ENCODE data around the gene PIK3C2G.
A peak's percentile ranks its signal among the peaks of the same experiment; 100 is the strongest.

PIK3C2G gene

DNA sequence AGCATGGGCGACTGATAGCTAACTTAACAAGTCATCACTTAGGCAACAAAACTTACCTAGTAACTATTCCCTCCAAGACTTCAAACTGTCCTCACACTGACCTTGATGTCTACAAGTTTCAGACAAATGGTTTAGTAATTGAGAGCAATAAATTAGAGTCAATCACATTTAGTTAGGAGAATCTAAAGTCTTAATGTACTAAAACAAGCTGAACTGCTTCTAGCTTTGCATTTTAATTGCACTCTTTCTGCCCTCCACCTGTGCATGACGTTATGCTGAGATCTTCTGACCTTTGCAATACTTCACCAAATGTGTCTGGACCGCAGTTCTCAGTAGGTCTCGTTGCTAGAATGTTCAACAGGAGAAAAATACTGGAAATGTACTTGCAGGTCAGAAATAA lies 158.0 kb downstream of the PIK3C2G start:
- DNase-seq (ENCODE audit: low spot score): no peak

DNA sequence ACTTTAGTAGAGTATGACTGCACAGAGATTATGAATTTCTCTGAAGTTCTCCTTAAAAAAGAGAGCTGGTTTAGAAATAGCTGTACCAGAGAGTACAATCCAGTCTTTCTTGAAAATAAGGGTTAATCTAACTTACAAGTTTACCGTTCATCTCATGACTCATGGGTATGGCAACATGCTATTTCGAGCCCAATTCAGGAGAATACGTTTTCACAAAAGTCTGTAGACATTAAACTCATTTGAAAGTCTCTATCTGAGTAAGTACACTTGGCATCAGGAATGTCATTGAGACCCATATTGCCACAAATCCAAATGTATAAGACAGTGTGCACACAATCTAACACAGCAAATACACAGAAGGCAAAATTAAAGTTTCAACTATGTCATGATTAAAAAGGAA lies 160.5 kb downstream of the PIK3C2G start:
- no peak for DNase-seq (ENCODE audit: low spot score)

DNA sequence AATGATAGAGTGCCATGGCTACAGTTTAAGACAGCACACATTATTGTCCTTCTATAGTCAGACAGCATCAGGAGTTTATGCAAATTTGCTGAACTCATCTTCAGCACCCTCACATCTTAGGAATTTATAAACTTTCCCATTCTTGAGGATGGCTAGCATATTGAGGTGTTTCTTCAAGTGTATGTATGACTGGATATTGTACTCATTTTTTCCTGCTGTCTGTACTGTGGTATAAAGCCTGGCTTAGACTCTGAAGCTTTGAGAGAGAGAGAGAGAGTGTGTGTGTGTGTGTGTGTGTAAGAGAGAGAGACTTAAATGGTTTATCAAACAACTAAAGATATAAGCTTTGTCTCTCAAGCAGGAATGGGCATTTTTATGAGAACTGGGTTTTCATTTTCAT lies 161.6 kb downstream of the PIK3C2G start:
- DNase-seq (ENCODE audit: low spot score): no peak

DNA sequence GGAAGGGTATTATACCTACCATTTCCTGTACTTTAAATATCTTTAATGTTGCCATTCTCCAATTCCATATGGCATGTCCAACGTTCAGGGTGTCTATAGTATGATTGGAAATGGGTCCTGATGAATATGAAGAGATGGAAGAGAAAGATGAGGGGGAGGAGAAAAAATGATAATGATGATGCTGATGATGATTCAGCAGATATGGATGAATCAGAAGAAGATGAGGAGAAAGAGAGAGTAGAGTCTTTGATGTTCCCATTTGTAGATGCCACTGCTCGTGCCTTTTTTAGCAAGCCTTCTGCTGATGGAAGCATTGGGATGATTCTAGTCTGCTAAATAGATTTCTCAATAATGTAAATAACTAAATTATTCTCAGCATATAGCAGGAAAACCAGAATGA lies 163.5 kb downstream of the PIK3C2G start:
- no peak for DNase-seq (ENCODE audit: low spot score)

GRCh38 chr12:18427520-18427919 lies 166.2 kb downstream of the PIK3C2G start:
- no peak for DNase-seq (ENCODE audit: low spot score)

GRCh38 chr12:18428416-18428815 lies 167.1 kb downstream of the PIK3C2G start:
- no peak for DNase-seq (ENCODE audit: low spot score)

GRCh38 chr12:18429366-18429765 lies 168.0 kb downstream of the PIK3C2G start:
- DNase-seq (ENCODE audit: low spot score): no peak

GRCh38 chr12:18430425-18431048 lies 169.2 kb downstream of the PIK3C2G start:
- peak; percentile 30 for DNase-seq (ENCODE audit: low spot score)

DNA sequence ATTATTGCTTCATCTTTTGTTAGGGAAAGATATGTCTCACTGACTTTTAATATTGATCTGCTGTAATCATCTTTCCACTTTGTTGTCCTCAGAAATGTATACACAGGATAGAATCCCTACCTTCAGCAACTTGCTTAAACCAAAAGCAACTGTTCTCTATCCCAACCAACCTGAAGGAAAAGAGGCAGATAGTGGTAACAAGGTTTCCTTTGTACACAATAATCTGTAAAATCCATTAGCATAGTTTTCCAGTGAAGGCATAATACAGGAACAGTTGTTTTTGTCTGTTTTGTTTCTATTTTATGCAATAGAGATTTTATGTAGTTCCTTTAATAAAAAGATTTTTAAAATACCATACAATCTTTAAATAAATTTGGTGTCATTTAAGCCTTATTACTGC lies 170.5 kb downstream of the PIK3C2G start:
- no peak for DNase-seq (ENCODE audit: low spot score)

GRCh38 chr12:18432206-18432605 lies 170.9 kb downstream of the PIK3C2G start:
- no peak for DNase-seq (ENCODE audit: low spot score)

DNA sequence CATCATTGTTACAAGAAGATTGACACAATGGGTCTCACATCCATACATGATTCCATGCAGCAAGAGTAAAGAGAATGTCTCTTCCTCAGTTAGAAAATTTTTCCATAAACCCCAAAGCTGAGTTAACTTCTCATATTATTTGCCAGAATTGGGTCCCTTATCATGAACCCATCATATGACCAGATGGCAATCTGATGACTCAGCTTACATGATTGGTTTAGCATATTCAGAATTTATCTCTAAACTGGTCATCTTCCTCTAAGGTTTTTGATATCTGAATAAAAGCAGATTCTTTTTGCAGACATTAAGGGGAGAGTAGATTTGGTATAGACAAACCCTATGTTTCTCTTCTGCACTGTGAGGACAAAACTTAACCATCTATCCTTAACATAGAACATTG lies 174.9 kb downstream of the PIK3C2G start:
- DNase-seq (ENCODE audit: low spot score): no peak

DNA sequence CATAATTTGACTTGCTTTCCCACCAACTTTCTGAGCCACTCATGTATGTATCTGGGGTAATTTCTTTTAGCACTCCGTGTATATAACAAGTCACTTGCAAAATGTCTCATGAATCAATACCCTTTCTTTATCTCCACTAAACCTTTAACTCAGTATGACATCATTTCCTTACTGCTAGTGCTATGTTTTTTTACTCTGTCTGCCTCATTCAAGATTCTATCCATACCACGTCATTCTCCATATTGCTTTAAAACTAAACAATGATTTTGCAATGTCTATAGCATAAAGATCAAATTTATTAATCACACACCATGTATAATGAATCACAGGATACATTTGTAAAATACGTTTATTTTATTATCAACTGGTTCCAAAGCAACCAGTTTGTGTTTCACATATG lies 178.2 kb downstream of the PIK3C2G start:
- DNase-seq (ENCODE audit: low spot score): no peak

- DNase-seq (ENCODE audit: low spot score): no peak
Observed at GRCh38 chr12:18443768-18444437, 182.6 kb downstream of the PIK3C2G start.

- DNase-seq (ENCODE audit: low spot score): no peak
Observed at GRCh38 chr12:18446061-18446644, 184.8 kb downstream of the PIK3C2G start.

GRCh38 chr12:18454330-18454729 lies 193.0 kb downstream of the PIK3C2G start:
- DNase-seq (ENCODE audit: low spot score): no peak

DNA sequence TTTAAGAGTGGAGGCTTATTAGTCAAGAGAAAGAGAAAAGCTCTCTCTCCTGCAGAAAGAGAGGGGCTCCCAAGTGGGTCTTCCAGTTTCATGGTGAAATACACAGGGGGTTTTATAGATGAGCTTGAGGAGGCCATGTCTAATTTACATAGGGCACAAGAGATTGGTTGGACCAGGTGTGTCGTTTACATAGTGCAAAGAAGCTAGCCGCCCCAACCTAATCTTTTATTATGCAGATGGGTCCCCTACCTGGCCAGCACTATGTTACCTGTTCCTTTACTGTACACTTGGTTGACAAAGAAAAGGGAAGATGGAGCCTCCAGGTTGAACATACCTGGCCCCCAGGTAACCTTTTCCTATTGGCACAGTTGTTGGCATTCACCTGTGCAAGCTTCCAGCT lies 195.0 kb downstream of the PIK3C2G start:
- DNase-seq (ENCODE audit: low spot score): no peak

GRCh38 chr12:18457362-18457761 lies 196.0 kb downstream of the PIK3C2G start:
- DNase-seq (ENCODE audit: low spot score): no peak

DNA sequence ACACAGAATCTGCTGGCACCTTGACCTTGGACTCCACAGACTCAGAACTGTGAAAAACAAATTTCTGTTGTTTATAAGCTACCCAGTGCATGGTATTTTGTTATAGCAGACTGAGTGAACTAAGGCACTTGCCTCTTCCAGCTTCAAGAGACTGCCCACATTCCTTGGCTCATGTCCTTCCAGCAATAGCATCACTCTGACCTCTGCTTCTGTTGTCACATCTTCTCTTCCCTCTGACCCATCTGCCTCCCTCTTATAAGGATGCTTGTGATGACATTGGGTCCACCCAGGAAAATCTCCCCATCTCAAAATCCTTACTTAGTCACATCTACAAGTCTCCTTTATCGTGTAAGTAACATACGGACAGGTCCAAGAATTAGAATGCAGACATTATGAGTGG lies 200.4 kb downstream of the PIK3C2G start:
- no peak for DNase-seq (ENCODE audit: low spot score)

- DNase-seq (ENCODE audit: low spot score): no peak
Observed at GRCh38 chr12:18462442-18462841, 201.1 kb downstream of the PIK3C2G start.

- no peak for DNase-seq (ENCODE audit: low spot score)
Observed at GRCh38 chr12:18467620-18468245, 206.4 kb downstream of the PIK3C2G start.

- DNase-seq (ENCODE audit: low spot score): no peak
Observed at GRCh38 chr12:18468246-18469075, 207.1 kb downstream of the PIK3C2G start.

- DNase-seq (ENCODE audit: low spot score): no peak
Observed at GRCh38 chr12:18470251-18470650, 208.9 kb downstream of the PIK3C2G start.

Measured in HuH-7 (cell line).